CD14-positive monocyte (primary cell): ENCODE results near the gene HK3. TPM values are rescaled to one million over a fixed set of nuclear protein-coding genes. Genes with fewer than 3 reads are reported as not detected.

Experiments used
- DNase-seq, 3 donors: peaks; one replicate each; pipeline ENCODE4 v3.0.0-alpha.2; 2011 to 2022
- H2AFZ ChIP-seq: 2 replicates; pipeline ENCODE4 v1.6.0; 2012; ENCODE audit warnings: mild to moderate bottlenecking, low read depth, low read length, inconsistent platforms; ENCODE audit not compliant: insufficient read depth, poor library complexity, severe bottlenecking
- H3K27ac ChIP-seq, 2 donors: 1 replicate in 1 of 2; 2 replicates in 1 of 2; pipeline ENCODE4 v1.5.1; 2012 to 2013; ENCODE audit warnings: low read length in 2 of 2, control low read depth in 1 of 2, inconsistent platforms in 1 of 2, low read depth in 1 of 2, mild to moderate bottlenecking in 1 of 2
- H3K27me3 ChIP-seq, 2 donors: one replicate each; pipeline versions ENCODE4 v1.6.0 to v1.6.1; 2011 to 2013; ENCODE audit warnings: low read length in 2 of 2; ENCODE audit not compliant: control insufficient read depth in 2 of 2, insufficient read depth in 2 of 2
- H3K36me3 ChIP-seq, 2 donors: replicated peaks in 1 of 2; 1 replicate in 1 of 2; 2 replicates in 1 of 2; pipeline versions ENCODE4 v1.5.1 to v1.6.1; 2012 to 2013; ENCODE audit warnings: low read length in 2 of 2, control low read depth in 1 of 2, inconsistent platforms in 1 of 2, mild to moderate bottlenecking in 1 of 2; ENCODE audit not compliant: insufficient read depth in 2 of 2, control insufficient read depth in 1 of 2
- H3K4me1 ChIP-seq, 2 donors: 1 replicate in 1 of 2; 2 replicates in 1 of 2; pipeline versions ENCODE4 v1.5.1 to v1.6.1; 2012 to 2013; ENCODE audit warnings: low read length in 2 of 2, control low read depth in 1 of 2, inconsistent platforms in 1 of 2, mild to moderate bottlenecking in 1 of 2, moderate library complexity in 1 of 2; ENCODE audit not compliant: insufficient read depth in 2 of 2, control insufficient read depth in 1 of 2
- H3K4me2 ChIP-seq: replicated peaks from 2 replicates; pipeline ENCODE3; 2012; ENCODE audit warnings: low read length, moderate library complexity, mild to moderate bottlenecking; ENCODE audit not compliant: poor library complexity, severe bottlenecking; ENCODE audit errors: extremely low read depth
- H3K4me3 ChIP-seq, 3 experiments: fragments of 200-600 bp in 1 of 3; sonication (generic) in 1 of 3; replicated peaks in 1 of 3; 1 replicate in 2 of 3; 2 replicates in 1 of 3; pipeline ENCODE4 v1.5.1; 2011 to 2013; ENCODE audit warnings: low read length in 3 of 3, mild to moderate bottlenecking in 3 of 3, control low read depth in 2 of 3, low read depth in 2 of 3, inconsistent platforms in 1 of 3, moderate library complexity in 1 of 3
- H3K79me2 ChIP-seq: 2 replicates; pipeline ENCODE4 v1.6.0; 2012; ENCODE audit warnings: mild to moderate bottlenecking, control low read depth, inconsistent platforms, low read length, moderate library complexity; ENCODE audit not compliant: insufficient read depth
- H3K9ac ChIP-seq: 2 replicates; pipeline ENCODE4 v1.6.0; 2017; ENCODE audit warnings: low read length, mild to moderate bottlenecking; ENCODE audit not compliant: insufficient read depth, poor library complexity, severe bottlenecking
- H3K9me3 ChIP-seq, 2 donors: replicated peaks in 1 of 2; 1 replicate in 1 of 2; 2 replicates in 1 of 2; pipeline versions ENCODE4 v1.5.1 to v1.6.1; 2012 to 2013; ENCODE audit warnings: low read length in 2 of 2, control low read depth in 1 of 2; ENCODE audit not compliant: control insufficient read depth in 1 of 2, insufficient read depth in 1 of 2
- H4K20me1 ChIP-seq: 2 replicates; pipeline ENCODE4 v1.6.0; 2012; ENCODE audit warnings: mild to moderate bottlenecking, low read length, control low read depth, moderate library complexity; ENCODE audit not compliant: insufficient read depth
- H3K27ac Mint-ChIP-seq, 7 donors: one replicate each; pipeline ENCODE4 v1.8.0; 2020; ENCODE audit warnings: mild to moderate bottlenecking in 7 of 7, mixed read lengths in 7 of 7, moderate library complexity in 6 of 7, inconsistent platforms in 2 of 7
- H3K27me3 Mint-ChIP-seq, 3 donors: one replicate each; pipeline ENCODE4 v1.8.0; 2021 to 2022; ENCODE audit warnings: low read depth in 3 of 3, mild to moderate bottlenecking in 3 of 3, mixed read lengths in 3 of 3, moderate library complexity in 3 of 3, inconsistent platforms in 1 of 3
- H3K36me3 Mint-ChIP-seq, 2 donors: one replicate each; pipeline ENCODE4 v1.8.0; 2020; ENCODE audit warnings: mixed read lengths in 2 of 2, inconsistent platforms in 1 of 2, mild to moderate bottlenecking in 1 of 2
- H3K4me1 Mint-ChIP-seq: one replicate; pipeline ENCODE4 v1.8.0; 2020; ENCODE audit warnings: mild to moderate bottlenecking, mixed read lengths
- H3K4me3 Mint-ChIP-seq, 2 donors: one replicate each; pipeline ENCODE4 v1.8.0; 2020; ENCODE audit warnings: mild to moderate bottlenecking in 2 of 2, mixed read lengths in 2 of 2, moderate library complexity in 1 of 2
- H3K9me3 Mint-ChIP-seq, 7 donors: one replicate each; pipeline ENCODE4 v1.8.0; 2020 to 2022; ENCODE audit warnings: mixed read lengths in 7 of 7, mild to moderate bottlenecking in 6 of 7, moderate library complexity in 6 of 7, inconsistent platforms in 2 of 7
- WGBS: methylation state at CpG from one replicate; pipeline ENCODE4 v1.1.5; 2013; ENCODE audit warnings: missing lambda C conversion rate; ENCODE audit not compliant: insufficient coverage; 5-methylcytosine and 5-hydroxymethylcytosine counted together
- intact Hi-C, 2 donors: fragments of 100-400 bp; cut with micrococcal nuclease; formaldehyde crosslinking; loops; one replicate each; pipeline versions ENCODE4 v1.15.0 to v1.15.1; 2023
- polyA plus RNA-seq, 3 donors: library from polyadenylated mRNA; depleted of rRNA in 1 of 3; unstranded in 2 of 3; stranded (reverse) in 1 of 3; fragments of 300-500 nt in 2 of 3; fragments of >200 nt in 1 of 3; fragmentation: Illumina TruSeq in 2 of 3; gene quantifications; 1 replicate in 2 of 3; 2 replicates in 1 of 3; pipeline ENCODE4 v1.2.3, GENCODE V29; 2012 to 2021
- TF ChIP-seq, protein P1 (sequence below): fragments of 200-600 bp; IDR thresholded peaks from one replicate; pipeline ENCODE4 v1.8.0; 2022; ENCODE audit warnings: antibody characterized with exemption, mild to moderate bottlenecking

The HK3 gene
- polyA plus RNA-seq, 3 donors = 174 to 988 (median 204) TPM

DNA sequence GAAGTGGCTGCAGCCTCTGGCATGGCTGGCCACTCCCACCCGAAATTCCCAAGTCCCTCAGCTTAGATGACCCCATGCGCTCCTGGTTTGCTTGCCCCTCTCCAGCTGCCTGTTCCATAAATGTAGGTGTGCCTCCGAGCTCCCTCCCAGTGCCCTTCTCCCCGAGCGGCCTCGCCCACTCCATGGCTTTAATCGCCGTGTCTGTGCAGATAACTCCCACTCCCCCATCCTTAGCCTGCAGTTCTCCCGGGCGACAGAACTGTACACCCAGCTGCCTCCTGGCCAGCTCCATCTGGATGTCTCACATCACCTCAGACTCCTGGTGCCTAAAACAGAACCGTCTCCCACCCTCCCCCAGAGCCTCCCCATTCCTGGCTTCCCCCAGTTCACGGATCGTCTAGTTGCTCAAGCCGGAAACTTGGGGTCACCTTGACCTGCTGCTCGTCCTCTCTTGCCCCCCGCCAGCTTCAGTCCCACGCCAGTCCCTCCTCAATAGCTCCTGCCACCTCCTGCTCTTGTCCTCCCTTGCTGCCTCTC, 24.1 kb downstream of the HK3 start:
- Histone ChIP-seq H3K4me2 (no peak overlapping the region), H3K4me3 (no peak overlapping the region), H3K27me3 (no peaks in the 10 kb centered on the region), H3K79me2 (no peaks in the 10 kb centered on the region), H4K20me1 (peaks cover 71% of the 10 kb centered on the region), H3K9me3 (peaks cover 0 to 7% of the 10 kb centered on the region in 2 donors), H3K36me3 (peaks cover 2 to 4% of the 10 kb centered on the region in 2 donors), H3K4me1 (peaks cover 5 to 6% of the 10 kb centered on the region in 2 donors), H2AFZ (no peak overlapping the region), H3K27ac (no peak overlapping the region), H3K9ac (no peak overlapping the region)
- intact Hi-C loops = no loop called here
- peaks cover 7 to 15% (median 10%) of the 10 kb centered on the region in 7 donors for H3K9me3 Mint-ChIP-seq
- H3K4me1 Mint-ChIP-seq = peaks cover 23% of the 10 kb centered on the region
- DNase-seq = no peak
- TF ChIP-seq, protein P1, sequence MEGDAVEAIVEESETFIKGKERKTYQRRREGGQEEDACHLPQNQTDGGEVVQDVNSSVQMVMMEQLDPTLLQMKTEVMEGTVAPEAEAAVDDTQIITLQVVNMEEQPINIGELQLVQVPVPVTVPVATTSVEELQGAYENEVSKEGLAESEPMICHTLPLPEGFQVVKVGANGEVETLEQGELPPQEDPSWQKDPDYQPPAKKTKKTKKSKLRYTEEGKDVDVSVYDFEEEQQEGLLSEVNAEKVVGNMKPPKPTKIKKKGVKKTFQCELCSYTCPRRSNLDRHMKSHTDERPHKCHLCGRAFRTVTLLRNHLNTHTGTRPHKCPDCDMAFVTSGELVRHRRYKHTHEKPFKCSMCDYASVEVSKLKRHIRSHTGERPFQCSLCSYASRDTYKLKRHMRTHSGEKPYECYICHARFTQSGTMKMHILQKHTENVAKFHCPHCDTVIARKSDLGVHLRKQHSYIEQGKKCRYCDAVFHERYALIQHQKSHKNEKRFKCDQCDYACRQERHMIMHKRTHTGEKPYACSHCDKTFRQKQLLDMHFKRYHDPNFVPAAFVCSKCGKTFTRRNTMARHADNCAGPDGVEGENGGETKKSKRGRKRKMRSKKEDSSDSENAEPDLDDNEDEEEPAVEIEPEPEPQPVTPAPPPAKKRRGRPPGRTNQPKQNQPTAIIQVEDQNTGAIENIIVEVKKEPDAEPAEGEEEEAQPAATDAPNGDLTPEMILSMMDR = no peak
- peaks cover 4 to 11% of the 10 kb centered on the region in 2 donors for H3K36me3 Mint-ChIP-seq
- peaks cover 8 to 33% (median 14%) of the 10 kb centered on the region in 3 donors for H3K27me3 Mint-ChIP-seq
- H3K4me3 Mint-ChIP-seq = peak overlapping the region in 1 of 2 donors; percentile 18
- H3K27ac Mint-ChIP-seq = peak overlapping the region in 2 of 7 donors; percentile 15 to 67
- WGBS = 82% methylated on average over 17 of the region's 17 CpGs

DNA sequence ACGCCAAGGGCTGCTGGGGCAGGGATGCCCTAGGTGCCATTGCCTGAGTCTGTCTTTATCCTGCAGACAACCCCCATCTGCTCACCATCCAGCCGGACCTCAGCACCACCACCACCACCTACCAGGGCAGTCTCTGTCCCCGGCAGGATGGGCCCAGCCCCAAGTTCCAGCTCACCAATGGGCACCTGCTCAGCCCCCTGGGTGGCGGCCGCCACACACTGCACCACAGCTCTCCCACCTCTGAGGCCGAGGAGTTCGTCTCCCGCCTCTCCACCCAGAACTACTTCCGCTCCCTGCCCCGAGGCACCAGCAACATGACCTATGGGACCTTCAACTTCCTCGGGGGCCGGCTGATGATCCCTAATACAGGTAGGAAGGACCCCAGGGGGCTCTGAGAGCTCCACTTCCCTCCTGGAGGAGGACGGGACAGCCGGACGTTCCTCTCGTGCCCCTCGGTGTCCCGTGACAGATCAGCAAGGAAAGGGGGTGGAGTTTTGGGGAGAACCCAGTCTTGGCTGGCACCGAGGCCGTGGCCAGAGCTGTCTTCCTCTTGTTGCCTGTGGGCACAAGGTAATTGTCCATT, 24.9 kb downstream of the HK3 start:
- Mint-ChIP-seq H3K4me3 (no peak overlapping the region), H3K27ac (no peak overlapping the region), H3K4me1 (peaks cover 23% of the 10 kb centered on the region), H3K9me3 (peaks cover 7 to 19% (median 11%) of the 10 kb centered on the region in 7 donors), H3K36me3 (peaks cover 1 to 6% of the 10 kb centered on the region in 2 donors), H3K27me3 (peaks cover 8 to 34% (median 14%) of the 10 kb centered on the region in 3 donors)
- Histone ChIP-seq H4K20me1 (peaks cover 63% of the 10 kb centered on the region), H3K9ac (no peak overlapping the region), H2AFZ (no peak overlapping the region), H3K27me3 (peaks cover 0 to under 1% of the 10 kb centered on the region in 2 donors), H3K27ac (no peak overlapping the region), H3K9me3 (peaks cover 0 to 15% of the 10 kb centered on the region in 2 donors), H3K79me2 (no peaks in the 10 kb centered on the region), H3K36me3 (no peaks in the 10 kb centered on the region), H3K4me3 (no peak overlapping the region), H3K4me1 (peaks cover 5 to 6% of the 10 kb centered on the region in 2 donors), H3K4me2 (no peak overlapping the region)
- WGBS = 85% methylated on average over 15 of the region's 20 CpGs
- intact Hi-C loops = no loop called here
- TF ChIP-seq, protein P1 = no peak
- DNase-seq = no peak
